OCI-LY3 (cell line): ENCODE measurements around the gene KRTAP10-9.
A peak's percentile ranks its signal among the peaks of the same experiment; 100 is the strongest.

Experiments
- H2AFZ ChIP-seq: fragments of 200-600, 300-600 bp; shearing (Covaris generic); 2 replicates; pipeline ENCODE4 v1.6.0; 2014; ENCODE audit warnings: antibody characterized with exemption, low read depth, low read length
- H3K27ac ChIP-seq: fragments of 200-600, 300-600 bp; sonication (generic); 2 replicates; pipeline ENCODE4 v1.5.1; 2014; ENCODE audit warnings: mild to moderate bottlenecking, low read length, moderate library complexity, mixed read lengths
- H3K27me3 ChIP-seq: fragments of 200-600, 300-600 bp; sonication (generic); 2 replicates; pipeline ENCODE4 v1.6.1; 2014; ENCODE audit warnings: low read depth, low read length, mixed read lengths
- H3K36me3 ChIP-seq: fragments of 200-600, 300-600 bp; sonication (generic); replicated peaks from 2 replicates; pipeline ENCODE3; 2014; ENCODE audit warnings: low read depth, low read length, mixed read lengths
- H3K4me1 ChIP-seq: fragments of 300-600, 200-600 bp; sonication (generic); 2 replicates; pipeline ENCODE4 v1.6.1; 2014; ENCODE audit warnings: low read length, mixed read lengths
- H3K4me2 ChIP-seq: fragments of 200-600, 300-600 bp; sonication (generic); 2 replicates; pipeline ENCODE4 v1.6.1; 2014; ENCODE audit warnings: low read length, mixed read lengths
- H3K4me3 ChIP-seq: fragments of 300-600, 200-600 bp; sonication (generic); 2 replicates; pipeline ENCODE4 v1.5.1; 2014; ENCODE audit warnings: antibody characterized with exemption, mild to moderate bottlenecking, low read length, moderate library complexity
- H3K79me2 ChIP-seq: fragments of 300-600, 200-600 bp; shearing (Covaris generic); 2 replicates; pipeline ENCODE4 v1.6.1; 2014; ENCODE audit warnings: mild to moderate bottlenecking, low read length, mixed read lengths
- H3K9ac ChIP-seq: fragments of 300-600, 200-600 bp; shearing (Covaris generic); 2 replicates; pipeline ENCODE4 v1.6.0; 2014; ENCODE audit warnings: mild to moderate bottlenecking, low read length, moderate library complexity
- H3K9me3 ChIP-seq: fragments of 200-600, 300-600 bp; shearing (Covaris generic); 2 replicates; pipeline ENCODE4 v1.6.1; 2014; ENCODE audit warnings: low read length, mixed read lengths; ENCODE audit not compliant: insufficient read depth
- H4K20me1 ChIP-seq: fragments of 200-600, 300-600 bp; sonication (generic); 2 replicates; pipeline ENCODE4 v1.6.1; 2016; ENCODE audit warnings: low read length, mixed read lengths; ENCODE audit not compliant: insufficient read depth
- EZH2phosphoT487 ChIP-seq: fragments of 200-600 bp; shearing (Covaris generic); IDR thresholded peaks from 2 replicates; pipeline ENCODE4 v1.6.1; 2018; ENCODE audit warnings: antibody characterized with exemption, mixed run types, low read depth
- TF ChIP-seq, protein P1 (sequence below): fragments of 200-600, 300-600 bp; sonication (generic); IDR thresholded peaks from 2 replicates; pipeline ENCODE4 v1.5.1; 2014; ENCODE audit warnings: antibody characterized with exemption, low read length, low read depth

KRTAP10-9 gene

DNA sequence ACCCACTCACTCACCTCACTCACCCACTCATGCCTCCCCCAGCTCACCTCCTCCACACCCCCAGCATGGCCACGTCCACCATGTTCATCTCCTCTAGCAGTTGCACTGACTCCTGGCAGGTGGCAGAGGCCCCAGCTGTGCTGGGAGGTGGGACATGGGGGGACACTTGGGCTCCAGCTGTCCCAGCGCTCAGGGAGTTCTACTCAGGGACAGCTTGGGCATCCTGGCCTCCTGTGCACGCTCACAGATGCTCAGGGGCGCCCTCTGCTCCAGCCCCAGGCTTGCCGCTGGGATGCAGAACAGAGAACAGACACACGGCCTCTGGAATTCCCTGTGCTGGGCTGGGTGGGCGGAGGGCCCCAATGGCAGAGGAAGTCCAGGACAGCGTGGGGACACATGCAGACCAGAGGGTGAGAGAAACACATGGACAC, 9.8 kb upstream of the KRTAP10-9 start:
- no peak overlapping the region for H3K27ac ChIP-seq
- H3K36me3 ChIP-seq, result no peaks in the 10 kb centered on the region
- H3K79me2 ChIP-seq, result no peaks in the 10 kb centered on the region
- H3K4me2 ChIP-seq, result no peak overlapping the region
- no peaks in the 10 kb centered on the region for H4K20me1 ChIP-seq
- H3K9ac ChIP-seq, result no peak overlapping the region
- TF ChIP-seq EZH2phosphoT487, result no peak
- H3K9me3 ChIP-seq, result peaks cover 4% of the 10 kb centered on the region; the same call in 1 of the 2 replicates
- H2AFZ ChIP-seq, result no peak overlapping the region
- no peaks in the 10 kb centered on the region for H3K27me3 ChIP-seq
- no peak overlapping the region for H3K4me3 ChIP-seq
- no peaks in the 10 kb centered on the region for H3K4me1 ChIP-seq

DNA sequence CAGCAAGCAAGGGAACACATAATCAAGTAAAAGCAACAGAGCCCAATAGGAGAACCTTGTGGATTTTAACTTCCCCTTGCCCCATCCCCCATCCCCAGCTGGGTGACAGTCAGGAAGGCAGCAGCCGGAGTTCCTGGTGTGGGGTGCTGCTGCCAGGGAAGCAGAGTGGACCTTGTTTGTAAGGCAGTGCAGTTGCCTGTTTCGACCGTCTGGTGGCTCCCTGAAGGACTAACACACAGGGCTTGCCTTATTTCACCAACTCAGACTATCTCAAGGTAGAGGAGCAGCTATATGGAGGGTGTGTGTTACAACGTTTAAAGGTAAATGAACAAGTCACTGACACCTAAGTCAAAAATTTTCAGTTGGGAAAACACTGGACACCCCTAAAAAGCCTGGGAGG, 8.4 kb upstream of the KRTAP10-9 start:
- Histone ChIP-seq H2AFZ (no peak overlapping the region), H3K4me1 (no peaks in the 10 kb centered on the region), H4K20me1 (no peaks in the 10 kb centered on the region), H3K79me2 (no peaks in the 10 kb centered on the region), H3K9me3 (peaks cover 4% of the 10 kb centered on the region; the same call in 1 of the 2 replicates), H3K9ac (no peak overlapping the region), H3K27ac (no peak overlapping the region), H3K4me2 (no peak overlapping the region), H3K36me3 (no peaks in the 10 kb centered on the region), H3K4me3 (no peak overlapping the region), H3K27me3 (no peaks in the 10 kb centered on the region)
- TF ChIP-seq EZH2phosphoT487, result no peak
- TF ChIP-seq, protein P1, sequence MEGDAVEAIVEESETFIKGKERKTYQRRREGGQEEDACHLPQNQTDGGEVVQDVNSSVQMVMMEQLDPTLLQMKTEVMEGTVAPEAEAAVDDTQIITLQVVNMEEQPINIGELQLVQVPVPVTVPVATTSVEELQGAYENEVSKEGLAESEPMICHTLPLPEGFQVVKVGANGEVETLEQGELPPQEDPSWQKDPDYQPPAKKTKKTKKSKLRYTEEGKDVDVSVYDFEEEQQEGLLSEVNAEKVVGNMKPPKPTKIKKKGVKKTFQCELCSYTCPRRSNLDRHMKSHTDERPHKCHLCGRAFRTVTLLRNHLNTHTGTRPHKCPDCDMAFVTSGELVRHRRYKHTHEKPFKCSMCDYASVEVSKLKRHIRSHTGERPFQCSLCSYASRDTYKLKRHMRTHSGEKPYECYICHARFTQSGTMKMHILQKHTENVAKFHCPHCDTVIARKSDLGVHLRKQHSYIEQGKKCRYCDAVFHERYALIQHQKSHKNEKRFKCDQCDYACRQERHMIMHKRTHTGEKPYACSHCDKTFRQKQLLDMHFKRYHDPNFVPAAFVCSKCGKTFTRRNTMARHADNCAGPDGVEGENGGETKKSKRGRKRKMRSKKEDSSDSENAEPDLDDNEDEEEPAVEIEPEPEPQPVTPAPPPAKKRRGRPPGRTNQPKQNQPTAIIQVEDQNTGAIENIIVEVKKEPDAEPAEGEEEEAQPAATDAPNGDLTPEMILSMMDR, result no peak

DNA sequence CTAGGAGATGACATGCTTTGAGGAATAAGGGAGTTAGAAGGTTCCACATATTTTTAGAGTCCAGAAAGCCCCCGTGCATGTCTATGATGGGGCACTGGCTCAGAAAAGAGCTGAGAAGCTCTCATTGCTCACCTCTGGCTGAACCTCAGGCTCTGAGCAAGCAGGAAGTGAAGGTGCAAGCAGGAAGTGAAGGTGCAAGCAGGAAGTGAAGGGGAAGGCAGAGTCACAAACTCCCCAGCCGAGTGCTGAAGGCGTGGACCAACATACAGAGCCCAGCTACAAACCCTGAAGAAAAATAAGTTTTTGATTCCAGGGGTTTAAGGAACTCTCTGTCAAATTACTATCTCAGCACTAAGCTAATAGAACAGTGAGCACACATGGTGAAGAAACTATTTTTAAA, 8.0 kb upstream of the KRTAP10-9 start:
- Histone ChIP-seq H3K4me2 (no peak overlapping the region), H3K27me3 (no peaks in the 10 kb centered on the region), H3K36me3 (no peaks in the 10 kb centered on the region), H2AFZ (peak overlapping the region; percentile 31; the same call in 1 of the 2 replicates), H3K9me3 (peaks cover 4% of the 10 kb centered on the region; the same call in 1 of the 2 replicates), H3K9ac (no peak overlapping the region), H3K4me1 (no peaks in the 10 kb centered on the region), H3K4me3 (no peak overlapping the region), H4K20me1 (no peaks in the 10 kb centered on the region), H3K79me2 (no peaks in the 10 kb centered on the region), H3K27ac (no peak overlapping the region)
- TF ChIP-seq, protein P1, result no peak
- no peak for TF ChIP-seq EZH2phosphoT487

DNA sequence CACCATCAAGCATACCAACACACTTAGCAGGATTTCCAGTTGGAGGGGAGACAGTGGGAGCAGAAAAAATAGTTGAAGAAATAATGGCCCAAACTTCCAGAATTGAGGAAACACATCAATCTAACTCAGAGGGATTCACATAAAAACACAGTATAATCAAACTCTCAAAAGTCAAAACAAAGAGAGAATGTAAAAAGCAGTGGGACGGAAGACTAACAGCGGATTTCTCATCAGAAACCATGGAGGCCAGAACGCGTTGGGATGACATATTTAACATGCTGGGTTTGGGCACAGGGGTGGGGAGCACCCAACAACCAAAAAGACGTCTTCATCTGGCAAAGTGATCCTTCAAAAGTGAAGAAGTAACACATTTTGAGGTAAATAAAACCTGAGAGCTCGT, 7.0 kb upstream of the KRTAP10-9 start:
- Histone ChIP-seq H4K20me1 (no peaks in the 10 kb centered on the region), H3K36me3 (no peaks in the 10 kb centered on the region), H3K9ac (no peak overlapping the region), H3K4me2 (no peak overlapping the region), H3K79me2 (no peaks in the 10 kb centered on the region), H2AFZ (no peak overlapping the region), H3K4me3 (no peak overlapping the region), H3K9me3 (peaks cover 4% of the 10 kb centered on the region; the same call in 1 of the 2 replicates), H3K4me1 (no peaks in the 10 kb centered on the region), H3K27ac (no peak overlapping the region), H3K27me3 (no peaks in the 10 kb centered on the region)
- TF ChIP-seq, protein P1, result no peak
- no peak for TF ChIP-seq EZH2phosphoT487

DNA sequence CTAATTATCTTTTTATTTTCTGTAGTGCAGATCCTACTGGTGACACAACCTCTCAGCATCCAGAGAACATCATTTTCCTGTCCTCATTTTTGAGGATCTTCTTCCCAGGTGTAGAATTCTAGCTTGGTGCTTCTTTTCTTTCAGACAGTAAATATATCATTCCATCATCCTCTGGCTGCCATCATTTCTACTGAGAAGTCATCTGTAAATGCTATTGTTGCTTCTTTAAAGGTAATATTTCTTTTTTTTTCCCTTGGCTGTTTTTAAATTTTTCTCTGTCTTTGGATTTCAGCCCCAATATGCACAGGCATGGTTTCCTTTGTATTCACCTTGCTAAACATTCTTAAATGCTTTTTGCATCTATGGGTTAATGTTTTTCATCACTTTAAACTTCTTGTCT, 3.3 kb upstream of the KRTAP10-9 start:
- TF ChIP-seq EZH2phosphoT487, result no peak
- TF ChIP-seq, protein P1, result no peak
- no peak overlapping the region for H3K9ac ChIP-seq
- H3K79me2 ChIP-seq, result no peaks in the 10 kb centered on the region
- H3K27me3 ChIP-seq, result no peaks in the 10 kb centered on the region
- no peaks in the 10 kb centered on the region for H3K4me1 ChIP-seq
- H2AFZ ChIP-seq, result no peak overlapping the region
- peaks cover 4% of the 10 kb centered on the region; the same call in 1 of the 2 replicates for H3K9me3 ChIP-seq
- H3K27ac ChIP-seq, result no peak overlapping the region
- no peaks in the 10 kb centered on the region for H3K36me3 ChIP-seq
- no peaks in the 10 kb centered on the region for H4K20me1 ChIP-seq
- H3K4me2 ChIP-seq, result no peak overlapping the region
- no peak overlapping the region for H3K4me3 ChIP-seq
